NOMO-1 treated with DMSO at 0.1 percent for 48 hours (cell line): ENCODE data around the gene MYOD1.

Source experiments
- DNase-seq: peaks from one replicate; lab custom pipeline; 2025; ENCODE audit not compliant: unreplicated experiment; lab: John Stamatoyannopoulos, UW

The MYOD1 gene

GRCh38 chr11:17769218-17769617, 49.8 kb downstream of the MYOD1 start:
- DNase-seq, result no peak

GRCh38 chr11:17770048-17770652, 50.8 kb downstream of the MYOD1 start:
- no peak for DNase-seq

- no peak for DNase-seq
These were observed 51.5 kb downstream of the MYOD1 start for GRCh38 chr11:17770917-17771316.

- DNase-seq, result no peak
These were observed 52.0 kb downstream of the MYOD1 start for GRCh38 chr11:17771415-17771814.
